ENCODE results near the gene PTGES2. TPM values are rescaled to one million over a fixed set of nuclear protein-coding genes. Genes with fewer than 3 reads are reported as not detected.

PTGES2 gene
- total and polyA plus RNA-seq, 2 of the 13 experiments (the other 11 are each of a cell fraction or from before 2014, with no cell fraction given), result 63.7 to 79.8 TPM

- no peak; the same call in 1 of the 2 replicates for TF ChIP-seq SPEN (CRISPR knock-in tag; IDR thresholded peaks at IDR 0.05; ENCODE audit: low read depth)
Measured at GRCh38 chr9:128099231-128099931, 28.1 kb downstream of the PTGES2 start (continued).

- Histone ChIP-seq H4K20me1 (ENCODE audit: insufficient read depth, low read length) (peaks cover 17% of the 10 kb centered on the region; the same call in 1 of the 2 replicates), H3K9ac (ENCODE audit: insufficient read depth, low read depth, low read length) (peak overlapping the region; percentile 87), H3K4me2 (ENCODE audit: low read depth, low read length) (peak overlapping the region; percentile 98), H2AFZ (ENCODE audit: low read length) (no peak overlapping the region), H3K27me3 (ENCODE audit: control insufficient read depth in 1 of 2, insufficient read depth in 2 of 2, low read length in 2 of 2) (no peaks in the 10 kb centered on the region; a peak in 1 of 5 replicates), H3K4me1 (ENCODE audit: insufficient read depth, low read length) (peaks cover 86% of the 10 kb centered on the region), H3K4me3 (replicated peaks in 1 of 3; ENCODE audit: insufficient read depth in 1 of 3, low read depth in 2 of 3, low read length in 3 of 3) (peak overlapping the region; percentile 72 to 89 (median 76)), H3K36me3 (replicated peaks in 1 of 2; ENCODE audit: control insufficient read depth in 1 of 2, insufficient read depth in 2 of 2, low read length in 2 of 2) (peaks cover 5 to 22% of the 10 kb centered on the region in 2 experiments), H3K27ac (ENCODE audit: extremely low read length, insufficient read depth, low read length) (peak overlapping the region; percentile 92), H3K79me2 (ENCODE audit: insufficient read depth, low read length) (peaks cover 31% of the 10 kb centered on the region), H3K9me3 (ENCODE audit: low read length) (no peaks in the 10 kb centered on the region)
- intact Hi-C loops (cut with micrococcal nuclease; ENCODE audit: unreplicated experiment), result loop anchor here (1.0 kb wide), 1 partner anchor 17 kb away; no protein-coding TSS in a partner anchor
- DNase-seq (ENCODE audit: low spot score), result peak; percentile 98
- peak; percentile 99 for FAIRE-seq
- CTCF ChIA-PET (ENCODE audit: low intra/inter-chr PET ratio, low total read pairs), result interaction anchor here (1.3 to 1.6 kb wide), 2 partner anchors 18 to 19 kb away, joined by 4 to 5 read pairs; no protein-coding TSS in a partner anchor
- POLR2A ChIA-PET, result interaction anchor here (0.5 to 3.3 kb wide), 18 partner anchors 9 to 146 kb away, joined by 3 to 22 read pairs (median 4); partner anchors contain the start of genes NAIF1 and SLC25A25
- peak; percentile 75 for ATAC-seq
- in situ Hi-C loops (cut with HindIII; ENCODE audit: extremely low pct_ligation_motif_present, low pct_unique_long_range_greater_than_20kb), result no loop called here
- TSS peak; percentile 83 for BruUV-seq (replicated peaks)
- WGBS (ENCODE audit: low lambda C conversion rate), result 2% methylated on average over 19 of the region's 32 CpGs
- TF ChIP-seq E2F5 (CRISPR knock-in tag; conservative IDR thresholded peaks at IDR 0.05) (no peak), AGO1 (IDR thresholded peaks at IDR 0.05; ENCODE audit: low read depth, low read length, poor library complexity, severe bottlenecking) (no peak), NR0B2 (CRISPR knock-in tag; IDR thresholded peaks at IDR 0.05) (peak; percentile 67; the same call in 1 of the 2 replicates), SP140L (CRISPR knock-in tag; IDR thresholded peaks at IDR 0.05; ENCODE audit: borderline replicate concordance) (0 out of 2 replicates have a peak, but pooled peaks have one; percentile 29), TEAD3 (CRISPR knock-in tag; optimal IDR thresholded peaks at IDR 0.05; ENCODE audit: borderline replicate concordance) (peak; percentile 66), ZNF530 (CRISPR knock-in tag; IDR thresholded peaks at IDR 0.05; ENCODE audit: low read depth) (no peak), MEIS2 (CRISPR knock-in tag; IDR thresholded peaks at IDR 0.05) (peak; percentile 34; the same call in 1 of the 2 replicates), ZNF180 (CRISPR knock-in tag; IDR thresholded peaks at IDR 0.05; ENCODE audit: borderline replicate concordance, low read depth) (no peak), ZNF468 (CRISPR knock-in tag; IDR thresholded peaks at IDR 0.05) (no peak), BHLHE40 (IDR thresholded peaks at IDR 0.05; ENCODE audit: low read length) (peak; percentile 88), ZNF790 (CRISPR knock-in tag; IDR thresholded peaks at IDR 0.05; ENCODE audit: borderline replicate concordance) (no peak), DR1 (CRISPR knock-in tag; IDR thresholded peaks at IDR 0.05) (peak; percentile 89), ZBTB21 (CRISPR knock-in tag; IDR thresholded peaks at IDR 0.05) (no peak), CHCHD3 (CRISPR knock-in tag; IDR thresholded peaks at IDR 0.05) (no peak)
- TF ChIP-seq, protein P1, sequence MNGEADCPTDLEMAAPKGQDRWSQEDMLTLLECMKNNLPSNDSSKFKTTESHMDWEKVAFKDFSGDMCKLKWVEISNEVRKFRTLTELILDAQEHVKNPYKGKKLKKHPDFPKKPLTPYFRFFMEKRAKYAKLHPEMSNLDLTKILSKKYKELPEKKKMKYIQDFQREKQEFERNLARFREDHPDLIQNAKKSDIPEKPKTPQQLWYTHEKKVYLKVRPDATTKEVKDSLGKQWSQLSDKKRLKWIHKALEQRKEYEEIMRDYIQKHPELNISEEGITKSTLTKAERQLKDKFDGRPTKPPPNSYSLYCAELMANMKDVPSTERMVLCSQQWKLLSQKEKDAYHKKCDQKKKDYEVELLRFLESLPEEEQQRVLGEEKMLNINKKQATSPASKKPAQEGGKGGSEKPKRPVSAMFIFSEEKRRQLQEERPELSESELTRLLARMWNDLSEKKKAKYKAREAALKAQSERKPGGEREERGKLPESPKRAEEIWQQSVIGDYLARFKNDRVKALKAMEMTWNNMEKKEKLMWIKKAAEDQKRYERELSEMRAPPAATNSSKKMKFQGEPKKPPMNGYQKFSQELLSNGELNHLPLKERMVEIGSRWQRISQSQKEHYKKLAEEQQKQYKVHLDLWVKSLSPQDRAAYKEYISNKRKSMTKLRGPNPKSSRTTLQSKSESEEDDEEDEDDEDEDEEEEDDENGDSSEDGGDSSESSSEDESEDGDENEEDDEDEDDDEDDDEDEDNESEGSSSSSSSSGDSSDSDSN (CRISPR knock-in tag; IDR thresholded peaks at IDR 0.05), result no peak; the same call in 1 of the 2 replicates
Measured at GRCh38 chr9:128098297-128099230, 29.0 kb downstream of the PTGES2 start.
